Cardiac septum (tissue), 1 donor: Measurements from ENCODE around the gene AAK1. TPM values are rescaled to one million over a fixed set of nuclear protein-coding genes. Genes with fewer than 3 reads are reported as not detected.
"Not testable (repeated sequence)": the region's sequence is repeated elsewhere in the genome, so short reads cannot be mapped to it uniquely, and the experiment has no call there.

Experiments used
- DNase-seq: peaks from one replicate; pipeline ENCODE4 v3.0.0-alpha.2; 2020; ENCODE audit warnings: low spot score
- intact Hi-C: fragments of 100-400 bp; cut with DNase I; formaldehyde crosslinking; loops from one replicate; pipeline ENCODE4 v1.14.0; 2022
- total RNA-seq: library from RNA; stranded (reverse); fragmentation: NEBNext Ultra II Directional; extraction: Animal tissue kit (Norgen Biotek cat#: 25700); gene quantifications from one replicate; pipeline ENCODE4 v1.2.1, GENCODE V29; 2021
- donor health status: DM: no; HTN: no; CAD: no.

AAK1 gene
- total RNA-seq, 1 donor from 2014 or later: 124 TPM

DNA sequence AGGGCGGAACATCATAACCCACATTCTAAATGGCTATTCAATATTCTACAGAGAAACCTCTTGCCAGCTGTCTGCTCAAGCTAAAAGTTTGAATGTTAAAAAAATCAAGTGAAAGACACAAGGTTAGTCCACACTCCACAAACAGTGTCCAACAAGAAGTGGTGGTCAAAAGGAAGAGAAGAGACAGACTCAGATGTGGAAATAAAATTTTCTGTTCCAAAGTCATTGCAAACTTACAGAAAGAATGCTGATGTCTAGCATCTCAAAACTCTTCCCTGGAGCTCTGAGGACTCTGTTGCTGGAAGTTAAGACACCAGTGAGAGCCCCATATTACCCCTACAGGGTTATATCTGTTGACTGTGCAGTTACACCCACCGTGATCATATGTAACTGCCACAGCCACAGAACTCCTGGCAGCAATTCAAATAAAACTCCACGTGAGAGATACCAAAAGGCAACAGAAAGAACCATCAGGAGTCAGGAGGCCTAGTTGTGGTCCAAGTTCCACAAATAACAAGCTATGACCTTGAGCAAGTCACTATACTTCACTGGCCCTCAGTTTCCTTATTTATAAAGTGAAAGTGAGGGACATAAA is 60.9 kb downstream of the AAK1 start:
- intact Hi-C loops: no loop called here
- DNase-seq: no peak

DNA sequence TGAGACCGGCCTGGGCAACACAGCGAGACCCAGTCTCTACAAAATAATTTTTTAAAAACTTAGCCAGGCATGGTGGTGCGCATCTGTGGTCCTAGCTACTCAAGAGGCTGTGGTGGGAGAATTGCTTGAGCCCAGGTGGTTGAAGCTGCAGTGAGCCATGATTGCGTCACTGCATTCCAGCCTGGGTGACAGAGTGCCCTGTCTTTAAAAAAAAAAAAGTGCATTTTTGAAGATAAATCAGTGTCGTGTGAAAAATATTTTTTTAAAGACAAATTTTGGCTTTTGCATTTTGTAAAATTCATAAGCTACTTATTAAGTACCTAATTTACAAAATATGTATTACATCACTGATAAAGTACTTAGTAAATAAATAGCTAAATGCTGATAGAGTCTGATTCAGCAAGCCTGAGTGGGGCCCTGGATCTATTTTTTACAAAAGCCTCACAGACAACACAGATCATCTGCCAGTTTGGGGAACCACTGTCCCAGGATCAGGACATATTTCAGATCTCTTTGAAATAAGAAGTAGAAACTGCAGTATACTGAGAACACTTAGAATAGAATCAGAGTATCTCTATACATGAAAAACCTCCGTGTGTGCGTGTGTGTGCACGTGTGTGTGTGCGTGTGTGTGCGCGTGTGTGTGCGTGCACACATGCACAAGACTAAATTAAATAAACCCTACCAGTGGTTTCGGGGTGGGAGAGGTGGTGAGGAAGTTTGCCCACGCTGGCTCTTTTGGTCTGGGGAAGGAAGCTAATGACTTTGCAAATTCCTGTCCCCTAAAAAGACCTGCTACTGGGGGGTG is 61.6 kb downstream of the AAK1 start:
- DNase-seq: no peak
- intact Hi-C loops: no loop called here

DNA sequence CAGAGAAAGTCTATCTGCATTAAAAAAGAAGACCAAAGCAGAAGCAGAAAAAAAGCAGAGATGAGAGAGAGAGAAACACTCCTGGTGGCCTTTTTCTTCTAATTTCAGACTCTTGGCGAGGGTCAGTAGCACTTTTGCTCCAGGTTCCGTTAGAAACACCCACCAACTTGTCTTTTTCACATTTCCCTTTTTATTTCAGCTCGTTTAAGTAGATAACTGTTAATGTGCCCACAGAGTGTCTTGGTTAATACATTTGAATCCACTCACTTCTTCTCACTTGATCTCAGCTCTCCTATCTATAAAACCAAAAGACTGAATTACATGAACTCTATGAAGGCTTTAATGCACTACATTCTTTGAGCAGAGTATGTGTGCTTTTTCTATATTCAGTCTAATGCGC is 63.1 kb downstream of the AAK1 start:
- no peak for DNase-seq
- intact Hi-C loops: no loop called here

DNA sequence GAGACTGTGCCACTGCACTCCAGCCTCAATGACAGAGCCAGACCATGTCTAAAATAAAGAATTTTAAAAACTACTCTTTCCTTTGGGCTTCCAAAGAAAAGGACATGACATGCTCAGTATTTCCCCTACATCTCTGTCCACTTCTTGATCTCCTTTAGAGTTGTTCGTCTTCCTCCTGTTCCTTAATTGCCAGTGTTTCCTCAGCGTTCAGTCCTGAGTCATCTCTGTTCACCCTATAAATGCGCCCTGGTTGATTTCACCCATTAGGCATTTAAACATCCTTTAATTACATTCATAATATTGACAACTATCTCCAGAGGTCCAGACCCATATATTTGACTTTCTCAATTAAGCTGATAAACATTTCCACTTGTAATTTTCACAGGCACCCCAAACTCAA is 64.0 kb downstream of the AAK1 start:
- intact Hi-C loops: no loop called here
- DNase-seq: no peak

DNA sequence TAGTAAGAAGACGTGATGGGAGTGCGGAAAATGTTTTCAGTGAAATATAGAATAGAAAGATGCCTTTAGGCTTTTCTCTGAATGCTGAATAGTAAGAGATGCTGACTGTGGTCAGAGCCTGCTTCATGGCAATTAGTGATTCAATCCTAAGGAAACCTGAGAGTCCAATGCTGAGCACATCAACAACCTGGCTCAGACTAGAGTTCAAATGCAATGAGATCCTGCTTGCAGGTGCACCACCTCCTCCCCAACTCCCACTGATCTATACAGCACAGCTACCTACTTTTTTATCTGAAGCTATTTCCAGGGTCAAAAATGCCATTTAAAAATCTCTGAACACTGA is 65.4 kb downstream of the AAK1 start:
- intact Hi-C loops: no loop called here
- DNase-seq: no peak

DNA sequence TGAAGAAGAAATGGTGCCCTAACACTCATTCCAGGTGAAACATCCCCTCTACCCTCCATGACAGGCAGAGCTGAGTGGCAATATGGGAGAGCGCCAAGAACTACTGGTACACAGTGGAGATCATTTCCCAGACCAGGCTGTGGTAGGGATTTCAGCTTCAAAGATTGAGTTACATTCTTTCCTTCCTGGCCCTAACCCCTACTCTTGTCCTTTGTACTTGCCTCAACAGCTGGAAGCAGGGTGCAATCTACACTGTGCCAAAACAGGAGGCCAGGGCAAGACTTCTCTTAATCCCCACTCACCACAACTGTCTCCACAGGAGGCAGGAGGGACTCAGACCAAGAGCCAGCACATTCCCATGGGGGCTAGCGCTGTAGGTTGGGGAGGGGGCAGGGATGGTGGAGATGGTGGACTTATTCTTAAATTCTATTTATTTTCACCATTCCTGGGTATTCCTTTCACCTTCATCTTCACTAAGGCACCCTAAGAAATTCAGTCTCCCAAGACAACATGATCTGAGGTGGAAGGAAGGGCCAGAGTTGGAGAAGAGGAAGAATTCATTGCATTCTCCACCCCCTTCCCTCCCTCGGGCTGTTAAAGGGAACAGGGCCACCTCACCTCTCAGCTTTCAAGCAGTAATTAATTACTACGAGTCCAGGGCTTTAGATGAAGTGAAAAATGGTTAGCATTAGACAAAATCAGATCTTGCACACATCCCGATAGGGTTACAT is 65.9 kb downstream of the AAK1 start:
- DNase-seq: no peak
- intact Hi-C loops: no loop called here

DNA sequence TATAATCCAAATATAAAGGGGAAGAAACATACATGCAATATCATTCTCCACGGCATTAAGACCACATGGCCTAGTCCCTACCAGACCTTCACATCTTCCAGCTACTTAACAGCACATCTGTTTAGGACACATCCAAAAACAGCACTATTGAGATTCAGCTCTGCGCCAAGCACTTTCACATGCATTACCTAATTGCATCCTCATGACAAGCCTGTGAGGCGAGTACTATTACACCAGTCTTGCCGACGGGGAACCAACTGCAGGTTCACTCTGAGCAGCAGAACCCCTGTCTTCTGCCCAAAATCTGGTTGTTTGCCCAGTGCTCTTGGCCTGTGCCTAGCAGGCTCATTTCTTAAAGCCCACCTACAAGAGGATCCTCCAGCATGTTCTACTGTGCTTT is 66.7 kb downstream of the AAK1 start:
- intact Hi-C loops: no loop called here
- DNase-seq: no peak

GRCh38 chr2:69575926-69576325 is 67.6 kb downstream of the AAK1 start:
- intact Hi-C loops: no loop called here
- DNase-seq: no peak

DNA sequence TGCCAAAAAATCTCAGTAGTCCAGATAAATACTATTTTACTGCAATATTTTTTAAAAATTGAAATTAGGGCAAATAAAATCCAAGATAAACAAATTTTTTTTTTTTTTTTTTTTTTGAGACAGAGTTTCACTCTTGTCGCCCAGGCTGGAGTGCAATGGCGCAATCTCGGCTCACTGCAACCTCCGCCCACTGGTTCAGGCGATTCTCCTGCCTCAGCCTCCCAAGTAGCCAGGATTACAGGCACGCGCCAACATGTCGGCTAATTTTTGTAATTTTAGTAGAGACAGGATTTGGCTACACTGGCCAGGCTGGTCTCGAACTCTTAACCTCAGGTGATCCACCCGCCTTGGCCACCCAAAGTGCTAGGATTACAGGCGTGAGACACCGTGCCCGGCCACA is 68.2 kb downstream of the AAK1 start:
- intact Hi-C loops, DNase-seq: not testable (repeated sequence)

DNA sequence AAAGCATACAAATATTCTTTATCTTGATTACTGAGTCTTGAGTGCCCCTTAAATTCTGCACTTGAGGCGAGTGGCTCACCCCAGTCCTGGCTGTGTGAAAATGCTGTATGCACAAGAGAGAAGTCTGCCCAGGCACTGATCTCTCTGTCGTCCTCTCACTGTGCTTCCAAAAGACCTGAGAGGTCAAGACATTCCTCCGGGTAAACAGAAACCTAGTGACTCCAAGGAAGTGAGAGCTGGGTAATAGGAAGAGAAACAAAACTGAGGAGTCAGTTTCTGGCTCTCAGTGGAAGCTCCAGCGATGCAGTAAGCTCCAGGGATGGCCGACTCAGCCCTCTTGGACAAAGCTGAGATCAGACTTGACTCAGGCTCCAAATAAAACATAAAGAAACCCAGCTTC is 70.9 kb downstream of the AAK1 start:
- intact Hi-C loops: no loop called here

GRCh38 chr2:69571189-69571588 is 72.3 kb downstream of the AAK1 start:
- intact Hi-C loops: no loop called here
- no peak for DNase-seq

More for the DNA sequence above, 70.9 kb downstream of the AAK1 start:
- DNase-seq: no peak

- intact Hi-C loops: no loop called here
- no peak for DNase-seq
These were observed 73.1 kb downstream of the AAK1 start for GRCh38 chr2:69570474-69570873.

GRCh38 chr2:69567909-69568300 is 75.6 kb downstream of the AAK1 start:
- intact Hi-C loops: no loop called here
- DNase-seq: no peak

- no peak for DNase-seq
- intact Hi-C loops: no loop called here
These were observed 76.2 kb downstream of the AAK1 start for GRCh38 chr2:69567157-69567908.

DNA sequence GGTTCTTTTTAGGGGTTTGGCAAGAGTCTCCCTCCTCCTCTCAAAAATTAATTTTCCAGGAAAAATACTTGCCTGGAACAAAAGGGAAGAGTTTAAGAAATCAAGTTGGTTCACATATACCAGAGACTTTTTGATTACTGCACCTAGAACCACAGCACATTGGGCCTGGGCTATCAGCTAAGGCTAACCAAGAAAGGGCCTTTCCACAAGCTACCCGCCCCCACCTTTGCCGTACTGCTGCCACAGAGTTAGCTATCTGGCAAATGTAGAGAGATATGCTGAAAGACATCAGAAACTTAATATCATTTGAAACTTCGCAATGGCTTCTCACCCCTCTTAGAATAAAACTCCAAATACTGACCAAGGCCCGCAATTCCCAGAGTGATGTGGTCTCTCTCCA is 76.9 kb downstream of the AAK1 start:
- intact Hi-C loops: no loop called here
- DNase-seq: no peak

DNA sequence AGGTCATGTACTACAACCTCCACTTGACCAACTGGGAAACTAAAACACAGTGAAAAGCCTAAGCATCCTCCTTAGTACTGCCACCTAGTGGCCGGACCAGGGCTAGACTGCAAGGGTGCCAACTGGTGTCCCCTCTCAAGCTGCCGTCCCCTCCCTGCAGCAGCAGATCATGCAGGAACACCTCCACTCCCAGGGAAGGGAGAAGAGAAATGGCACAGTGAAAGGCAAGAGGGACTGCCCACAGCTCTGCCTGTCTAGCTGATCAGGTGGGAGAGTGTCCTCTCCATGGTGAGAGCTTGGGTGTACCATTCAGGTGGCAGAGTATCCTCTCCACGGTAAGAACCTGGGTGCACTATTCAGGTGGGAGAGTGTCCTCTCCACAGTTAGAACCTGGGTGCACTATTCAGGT is 78.1 kb downstream of the AAK1 start:
- DNase-seq: no peak
- intact Hi-C loops: no loop called here

- no peak for DNase-seq
- intact Hi-C loops: no loop called here
These were observed 78.9 kb downstream of the AAK1 start for GRCh38 chr2:69564604-69565003.

- DNase-seq: no peak
- intact Hi-C loops: no loop called here
These were observed 80.5 kb downstream of the AAK1 start for GRCh38 chr2:69563021-69563420.

- intact Hi-C loops: loop anchor here (2.0 kb wide), 1 partner anchor 82 kb away; the partner anchor contains the start of gene AAK1
- no peak for DNase-seq
These were observed 82.4 kb downstream of the AAK1 start for GRCh38 chr2:69561101-69561500.

DNA sequence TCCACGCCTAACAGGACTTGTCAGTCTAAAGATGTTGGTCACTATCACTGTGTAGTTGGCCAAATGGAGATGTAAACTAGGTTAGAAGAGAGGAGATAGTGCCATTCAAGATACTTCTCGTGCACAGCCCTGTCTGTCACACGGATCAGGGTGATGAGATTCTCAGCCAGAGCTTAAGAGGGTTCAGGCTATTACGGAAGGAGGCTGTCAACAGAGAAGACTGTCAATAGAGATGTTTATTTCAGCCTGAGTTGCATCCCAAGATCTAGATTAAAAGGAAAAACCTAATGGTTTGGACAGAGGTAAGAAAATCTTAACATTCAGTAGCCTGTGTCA is 83.4 kb downstream of the AAK1 start:
- DNase-seq: no peak
- intact Hi-C loops: loop anchor here (2.0 kb wide), 1 partner anchor 83 kb away; the partner anchor contains the start of gene AAK1
